Measurements from ENCODE around the gene MST1R. TPM values are rescaled to one million over a fixed set of nuclear protein-coding genes. Genes with fewer than 3 reads are reported as not detected.
A peak's percentile ranks its signal among the peaks of the same experiment; 100 is the strongest.

Gene MST1R
- total RNA-seq, 1 experiment from 2014 or later, result 169 TPM

GRCh38 chr3:49876567-49876966 lies 27.1 kb downstream of the MST1R start:
- CTCF ChIA-PET, result no interaction called here
- no peaks in the 10 kb centered on the region for H3K9me3 Mint-ChIP-seq (ENCODE audit: low read depth, unreplicated experiment)
- peaks cover 32% of the 10 kb centered on the region for H3K27me3 Mint-ChIP-seq (ENCODE audit: unreplicated experiment)
- H3K36me3 Mint-ChIP-seq (ENCODE audit: insufficient read depth, unreplicated experiment), result peaks cover 33% of the 10 kb centered on the region
- no peak overlapping the region for H3K4me3 Mint-ChIP-seq (ENCODE audit: low read depth, unreplicated experiment)
- no peak for DNase-seq
- BruUV-seq (replicated peaks), result no TSS peak
- no peaks in the 10 kb centered on the region for H3K4me1 Mint-ChIP-seq (ENCODE audit: low read depth, unreplicated experiment)
- TF ChIP-seq CTCF (IDR thresholded peaks at IDR 0.05; ENCODE audit: unreplicated experiment), result no peak
- H3K27ac Mint-ChIP-seq (ENCODE audit: unreplicated experiment), result peak overlapping the region; percentile 19
- intact Hi-C loops (cut with micrococcal nuclease; ENCODE audit: unreplicated experiment), result no loop called here

- intact Hi-C loops (cut with micrococcal nuclease; ENCODE audit: unreplicated experiment), result no loop called here
- H3K36me3 Mint-ChIP-seq (ENCODE audit: insufficient read depth, unreplicated experiment), result peaks cover 26% of the 10 kb centered on the region
- TF ChIP-seq CTCF (IDR thresholded peaks at IDR 0.05; ENCODE audit: unreplicated experiment), result no peak
- DNase-seq, result no peak
- H3K4me3 Mint-ChIP-seq (ENCODE audit: low read depth, unreplicated experiment), result no peak overlapping the region
- BruUV-seq (replicated peaks), result no TSS peak
- H3K27ac Mint-ChIP-seq (ENCODE audit: unreplicated experiment), result no peak overlapping the region
- peaks cover 53% of the 10 kb centered on the region for H3K27me3 Mint-ChIP-seq (ENCODE audit: unreplicated experiment)
- H3K4me1 Mint-ChIP-seq (ENCODE audit: low read depth, unreplicated experiment), result no peaks in the 10 kb centered on the region
- no peaks in the 10 kb centered on the region for H3K9me3 Mint-ChIP-seq (ENCODE audit: low read depth, unreplicated experiment)
- CTCF ChIA-PET, result no interaction called here
Measured at GRCh38 chr3:49873623-49874022, 30.1 kb downstream of the MST1R start.

- CTCF ChIA-PET, result no interaction called here
- Mint-ChIP-seq H3K27me3 (ENCODE audit: unreplicated experiment) (peaks cover 61% of the 10 kb centered on the region), H3K27ac (ENCODE audit: unreplicated experiment) (peak overlapping the region; percentile 64), H3K4me3 (ENCODE audit: low read depth, unreplicated experiment) (no peak overlapping the region), H3K36me3 (ENCODE audit: insufficient read depth, unreplicated experiment) (peaks cover 18% of the 10 kb centered on the region), H3K4me1 (ENCODE audit: low read depth, unreplicated experiment) (no peaks in the 10 kb centered on the region), H3K9me3 (ENCODE audit: low read depth, unreplicated experiment) (no peaks in the 10 kb centered on the region)
- intact Hi-C loops (cut with micrococcal nuclease; ENCODE audit: unreplicated experiment), result no loop called here
- DNase-seq, result no peak
- no TSS peak for BruUV-seq (replicated peaks)
- TF ChIP-seq CTCF (IDR thresholded peaks at IDR 0.05; ENCODE audit: unreplicated experiment), result no peak
Measured at GRCh38 chr3:49872801-49873281, 30.8 kb downstream of the MST1R start.

- no peak overlapping the region for H3K27ac Mint-ChIP-seq (ENCODE audit: unreplicated experiment)
- intact Hi-C loops (cut with micrococcal nuclease; ENCODE audit: unreplicated experiment), result no loop called here
- CTCF ChIA-PET, result no interaction called here
- TF ChIP-seq CTCF (IDR thresholded peaks at IDR 0.05; ENCODE audit: unreplicated experiment), result no peak
- no peaks in the 10 kb centered on the region for H3K9me3 Mint-ChIP-seq (ENCODE audit: low read depth, unreplicated experiment)
- no peak for DNase-seq
- H3K27me3 Mint-ChIP-seq (ENCODE audit: unreplicated experiment), result peaks cover 71% of the 10 kb centered on the region
- no peaks in the 10 kb centered on the region for H3K4me1 Mint-ChIP-seq (ENCODE audit: low read depth, unreplicated experiment)
- peaks cover 18% of the 10 kb centered on the region for H3K36me3 Mint-ChIP-seq (ENCODE audit: insufficient read depth, unreplicated experiment)
- BruUV-seq (replicated peaks), result no TSS peak
- no peak overlapping the region for H3K4me3 Mint-ChIP-seq (ENCODE audit: low read depth, unreplicated experiment)
Measured at GRCh38 chr3:49871531-49872153, 32.0 kb downstream of the MST1R start.
